Ascending aorta (tissue), 2 donors: Measurements from ENCODE around the gene CACNA2D2. TPM values are rescaled to one million over a fixed set of nuclear protein-coding genes. Genes with fewer than 3 reads are reported as not detected.

ENCODE experiments used
- DNase-seq, 2 donors: peaks; one replicate each; pipeline ENCODE4 v3.0.0-alpha.2; 2019; ENCODE audit warnings: low spot score in 2 of 2
- H3K27ac ChIP-seq, 2 donors: fragments of 200-600 bp; sonication (generic); one replicate each; pipeline ENCODE4 v1.5.1; 2016 to 2017; ENCODE audit warnings: mild to moderate bottlenecking in 1 of 2
- H3K27me3 ChIP-seq: fragments of 200-600 bp; sonication (generic); one replicate; pipeline ENCODE4 v1.5.1; 2017
- H3K36me3 ChIP-seq, 2 donors: fragments of 200-600 bp; sonication (generic); one replicate each; pipeline ENCODE4 v1.5.1; 2016
- H3K4me1 ChIP-seq, 2 donors: fragments of 200-600 bp; sonication (generic); one replicate each; pipeline ENCODE4 v1.5.1; 2016 to 2017; ENCODE audit warnings: mild to moderate bottlenecking in 1 of 2
- H3K4me3 ChIP-seq, 2 donors: fragments of 200-600 bp; sonication (generic); one replicate each; pipeline ENCODE4 v1.5.1; 2016 to 2017; ENCODE audit warnings: mild to moderate bottlenecking in 1 of 2
- H3K9me3 ChIP-seq, 2 donors: fragments of 200-600 bp; sonication (generic); one replicate each; pipeline ENCODE4 v1.5.1; 2016
- CTCF ChIP-seq, 3 experiments: fragments of 200-600 bp in 2 of 3; fragments of 450-650 bp in 1 of 3; sonication (generic) in 2 of 3; IDR thresholded peaks; one replicate each; pipeline ENCODE4 v1.5.1; 2016 to 2019; ENCODE audit warnings: antibody characterized with exemption in 3 of 3, mild to moderate bottlenecking in 1 of 3, moderate library complexity in 1 of 3
- intact Hi-C: fragments of 100-400 bp; cut with DNase I; formaldehyde crosslinking; loops from one replicate; pipeline ENCODE4 v1.15.1; 2023
- total RNA-seq: library from RNA; depleted of rRNA; stranded (reverse); fragments of >200 nt; gene quantifications from one replicate; pipeline ENCODE4 v1.1.0, GENCODE V29; 2016

Gene CACNA2D2
- total RNA-seq, 1 donor from 2014 or later = 0.85 TPM

- intact Hi-C loops = no loop called here
- Histone ChIP-seq H3K9me3 (no peaks in the 10 kb centered on the region), H3K36me3 (no peaks in the 10 kb centered on the region), H3K27ac (no peak overlapping the region), H3K4me3 (no peak overlapping the region), H3K27me3 (no peaks in the 10 kb centered on the region), H3K4me1 (no peaks in the 10 kb centered on the region)
- no peak for DNase-seq
- TF ChIP-seq CTCF (IDR thresholded peaks at IDR 0.05) = no peak
Observed at GRCh38 chr3:50523279-50523811, 19.9 kb upstream of the CACNA2D2 start.

GRCh38 chr3:50521572-50521971 lies 18.1 kb upstream of the CACNA2D2 start:
- Histone ChIP-seq H3K27ac (no peak overlapping the region), H3K4me3 (no peak overlapping the region), H3K36me3 (no peaks in the 10 kb centered on the region), H3K9me3 (no peaks in the 10 kb centered on the region), H3K27me3 (no peaks in the 10 kb centered on the region), H3K4me1 (no peaks in the 10 kb centered on the region)
- no peak for DNase-seq
- intact Hi-C loops = no loop called here
- no peak for TF ChIP-seq CTCF (IDR thresholded peaks at IDR 0.05)

- Histone ChIP-seq H3K27ac (no peak overlapping the region), H3K36me3 (no peaks in the 10 kb centered on the region), H3K4me3 (no peak overlapping the region), H3K4me1 (peaks cover 0 to 6% of the 10 kb centered on the region in 2 donors), H3K27me3 (no peaks in the 10 kb centered on the region), H3K9me3 (no peaks in the 10 kb centered on the region)
- intact Hi-C loops = no loop called here
- no peak for TF ChIP-seq CTCF (IDR thresholded peaks at IDR 0.05)
- DNase-seq = no peak
Observed at GRCh38 chr3:50520849-50521248, 17.4 kb upstream of the CACNA2D2 start.

- intact Hi-C loops = loop anchor here (10.0 kb wide), 1 partner anchor 95 kb away; the partner anchor contains the start of genes CISH and MAPKAPK3
- no peaks in the 10 kb centered on the region for H3K36me3 ChIP-seq
- H3K27ac ChIP-seq = no peak overlapping the region
- DNase-seq = no peak
- H3K9me3 ChIP-seq = no peaks in the 10 kb centered on the region
- no peaks in the 10 kb centered on the region for H3K27me3 ChIP-seq
- TF ChIP-seq CTCF (IDR thresholded peaks at IDR 0.05) = peak; percentile 47 to 84 (median 70)
- H3K4me3 ChIP-seq = no peak overlapping the region
- H3K4me1 ChIP-seq = peaks cover 0 to 8% of the 10 kb centered on the region in 2 donors
Observed at GRCh38 chr3:50519471-50520089, 16.1 kb upstream of the CACNA2D2 start.

- no peak for TF ChIP-seq CTCF (IDR thresholded peaks at IDR 0.05)
- intact Hi-C loops = loop anchor here (10.0 kb wide), 1 partner anchor 96 kb away; the partner anchor contains the start of genes CISH and MAPKAPK3
- no peak for DNase-seq
- Histone ChIP-seq H3K9me3 (no peaks in the 10 kb centered on the region), H3K4me1 (peaks cover 0 to 8% of the 10 kb centered on the region in 2 donors), H3K4me3 (no peak overlapping the region), H3K27ac (no peak overlapping the region), H3K27me3 (no peaks in the 10 kb centered on the region), H3K36me3 (no peaks in the 10 kb centered on the region)
Observed at GRCh38 chr3:50518436-50518835, 15.0 kb upstream of the CACNA2D2 start.
